DMS114 treated with DMSO at 0.1 percent for 48 hours (cell line): ENCODE data around the gene SH3PXD2B.
"Not testable (repeated sequence)": the region's sequence is repeated elsewhere in the genome, so short reads cannot be mapped to it uniquely, and the experiment has no call there.

Experiments used
- DNase-seq: peaks from one replicate; lab custom pipeline; 2025; ENCODE audit not compliant: unreplicated experiment; lab: John Stamatoyannopoulos, UW

SH3PXD2B gene

DNA sequence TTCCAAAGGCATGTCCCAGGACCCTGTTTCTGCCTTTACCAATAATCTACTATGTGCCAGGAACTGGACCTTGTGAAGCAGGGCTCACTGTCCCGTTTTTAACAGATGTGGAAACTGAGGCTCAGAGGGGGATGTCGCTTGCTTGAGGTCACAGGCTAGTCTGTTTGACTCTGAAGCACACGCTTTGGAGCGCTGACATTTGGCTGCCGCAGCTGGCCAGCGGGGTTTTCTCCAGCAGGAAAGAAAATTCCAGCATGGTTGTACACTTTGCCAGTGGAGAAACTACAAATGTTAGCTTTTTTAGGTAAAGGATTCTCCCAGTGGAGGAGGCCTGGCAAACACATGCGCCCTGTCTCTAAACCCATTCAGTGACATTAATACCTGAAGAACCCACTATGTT lies 50.5 kb downstream of the SH3PXD2B start:
- DNase-seq, result no peak

DNA sequence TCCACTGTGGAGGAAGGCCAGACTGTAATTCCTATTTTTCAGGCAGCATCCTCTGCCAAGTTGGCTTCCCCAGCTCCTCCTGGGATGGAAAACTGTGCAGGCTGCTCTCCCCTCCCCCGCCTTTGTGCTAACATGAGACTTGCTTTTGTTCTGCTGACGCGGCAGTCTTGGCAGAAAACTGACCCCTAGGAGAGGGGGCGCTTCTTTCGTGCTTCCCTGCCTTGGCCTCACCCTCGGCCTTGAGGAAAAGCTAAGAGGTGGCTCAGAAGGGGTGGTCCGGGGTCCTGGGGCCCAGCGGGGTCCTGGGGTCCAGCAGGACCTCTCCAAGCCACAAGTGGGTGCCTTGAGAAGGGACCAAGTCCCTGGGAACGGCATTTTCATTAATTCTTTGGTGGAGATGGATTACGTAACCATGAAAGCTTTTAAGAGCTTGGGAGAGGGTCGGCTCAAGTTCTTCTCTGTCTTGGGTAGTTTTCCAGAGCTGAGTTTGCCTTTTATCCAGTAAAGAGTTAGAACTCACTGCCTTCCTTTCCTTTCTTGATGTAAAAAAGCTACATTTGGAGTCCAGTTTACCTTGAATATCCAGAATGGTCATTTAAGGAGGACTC lies 51.0 kb downstream of the SH3PXD2B start:
- no peak for DNase-seq

DNA sequence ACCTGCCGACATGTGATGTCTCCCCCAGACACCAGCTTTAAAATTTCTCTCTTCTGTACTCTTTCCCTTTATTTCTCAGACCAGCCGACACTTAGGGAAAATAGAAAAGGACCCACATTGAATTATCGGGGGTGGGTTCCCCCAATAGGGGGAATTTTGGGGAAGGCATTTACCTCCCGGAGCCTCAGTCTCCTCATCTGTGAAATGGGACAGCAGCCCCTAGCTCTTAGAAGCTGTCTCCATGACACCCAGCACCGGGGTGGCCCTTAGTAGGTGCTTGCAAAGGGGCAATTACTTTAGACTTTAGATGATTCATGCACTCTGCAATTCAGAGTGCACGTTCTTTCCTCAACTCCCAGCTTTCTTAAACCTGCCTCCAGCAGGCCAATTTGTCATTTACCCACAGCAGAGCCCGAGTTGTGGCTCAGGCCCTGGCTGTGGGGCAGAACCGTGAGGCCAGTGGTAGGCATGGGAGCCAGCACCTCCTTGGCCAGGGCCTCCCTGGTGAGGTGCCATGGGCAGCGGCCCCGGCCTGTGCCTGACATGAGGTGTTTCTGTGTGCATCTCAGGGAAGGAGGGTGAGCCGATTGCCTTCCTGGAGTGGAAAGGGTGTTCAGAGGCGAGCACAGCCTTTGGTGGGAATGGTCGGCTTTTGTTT lies 51.7 kb downstream of the SH3PXD2B start:
- no peak for DNase-seq

GRCh38 chr5:172402031-172402430 lies 52.3 kb downstream of the SH3PXD2B start:
- DNase-seq, result not testable (repeated sequence)

DNA sequence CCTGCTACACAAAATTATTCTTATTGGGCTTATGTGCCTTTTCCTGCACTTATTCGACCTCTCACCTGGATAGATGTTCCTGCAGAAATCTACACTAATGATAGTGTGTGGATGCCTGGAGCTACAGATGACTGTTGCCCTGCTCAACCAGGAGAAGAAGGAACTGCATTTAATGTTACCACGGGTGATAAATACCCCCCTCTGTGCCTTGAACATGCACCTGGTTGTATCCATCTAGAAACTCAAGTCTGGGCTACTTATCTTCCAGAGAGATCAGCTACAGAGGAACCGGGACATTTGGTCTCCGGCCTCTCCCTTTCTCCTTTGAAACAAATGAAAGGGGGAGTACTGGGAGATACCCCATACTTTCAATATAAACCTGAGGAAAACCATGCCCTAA lies 54.5 kb downstream of the SH3PXD2B start:
- no peak for DNase-seq

DNA sequence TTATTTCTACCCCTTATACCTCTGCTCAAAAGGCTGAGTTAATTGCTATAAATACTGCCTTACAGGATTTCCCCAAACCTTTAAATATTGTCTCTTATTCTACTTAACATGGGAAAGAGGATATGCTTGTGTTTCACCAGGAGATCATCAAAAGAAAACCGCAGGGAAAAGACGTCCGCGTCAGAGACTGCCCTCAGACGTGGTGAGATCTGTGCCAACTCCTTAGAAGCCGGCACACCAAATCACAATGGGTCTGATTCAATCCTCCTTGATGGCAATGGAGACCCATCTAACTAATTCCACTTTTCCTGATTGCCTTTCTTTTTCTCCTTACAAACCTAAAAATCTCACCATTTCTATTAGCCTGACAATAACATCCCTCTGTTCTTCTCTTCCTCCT lies 55.0 kb downstream of the SH3PXD2B start:
- no peak for DNase-seq

- not testable (repeated sequence) for DNase-seq
Measured at GRCh38 chr5:172398645-172399044, 55.7 kb downstream of the SH3PXD2B start.

DNA sequence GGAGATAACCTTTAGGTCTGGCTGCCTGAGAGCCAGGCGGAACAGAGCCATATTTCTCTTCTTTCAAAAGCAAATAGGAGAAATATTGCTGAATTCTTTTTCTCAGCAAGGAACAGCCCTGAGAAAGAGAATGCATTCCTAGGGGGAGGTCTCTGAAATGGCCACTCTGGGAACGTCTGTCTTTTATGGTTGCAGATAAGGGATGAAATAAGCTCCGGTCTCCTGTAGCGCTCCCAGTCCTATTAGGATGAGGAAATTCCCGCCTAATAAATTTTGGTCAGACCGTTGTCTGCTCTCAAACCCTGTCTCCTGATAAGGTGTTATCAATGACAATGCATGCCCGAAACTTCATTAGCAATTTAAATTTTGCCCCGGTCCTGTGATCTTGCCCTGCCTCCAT lies 57.3 kb downstream of the SH3PXD2B start:
- DNase-seq, result not testable (repeated sequence)

DNA sequence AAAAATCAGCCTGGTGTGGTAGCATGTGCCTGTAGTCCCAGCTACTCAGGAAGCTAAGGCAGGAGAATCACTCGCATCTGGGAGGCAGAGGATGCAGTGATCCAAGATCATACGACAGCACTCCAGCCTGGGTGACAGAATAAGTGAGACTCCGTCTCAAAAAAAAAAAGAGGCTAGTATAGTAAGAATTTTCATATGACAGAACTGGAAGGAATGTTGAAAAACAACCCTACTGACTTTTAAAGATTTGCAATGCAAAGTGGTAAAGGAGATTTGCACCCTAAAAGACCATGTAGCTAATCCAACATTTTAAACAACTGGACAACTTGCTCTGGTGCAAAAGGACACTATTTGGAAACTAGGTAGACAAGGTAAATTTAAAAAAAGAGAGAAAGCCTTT lies 58.1 kb downstream of the SH3PXD2B start:
- DNase-seq, result no peak

DNA sequence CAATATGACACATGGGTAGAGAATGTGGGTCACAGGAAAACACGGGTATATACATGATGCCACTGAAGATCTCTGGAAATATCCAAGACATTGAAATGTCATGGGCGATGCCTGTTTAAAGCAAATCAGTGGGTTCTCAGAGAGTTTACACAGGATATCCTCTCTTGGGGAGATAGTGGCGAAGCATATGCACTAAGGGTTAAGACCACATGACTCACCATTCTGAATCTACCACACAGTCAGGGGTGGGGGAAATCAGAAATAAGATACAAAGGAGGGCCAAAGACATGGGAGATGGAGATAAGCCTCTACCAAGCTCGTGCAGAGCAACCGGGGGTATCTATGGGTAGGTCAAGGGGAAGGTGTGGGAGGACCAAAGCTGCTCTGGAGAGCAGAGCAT lies 58.8 kb downstream of the SH3PXD2B start:
- DNase-seq, result no peak

- DNase-seq, result no peak
Measured at GRCh38 chr5:172389578-172390112, 64.7 kb downstream of the SH3PXD2B start.

GRCh38 chr5:172388246-172388733 lies 66.0 kb downstream of the SH3PXD2B start:
- DNase-seq, result no peak

- no peak for DNase-seq
Measured at GRCh38 chr5:172385707-172386106, 68.6 kb downstream of the SH3PXD2B start.

DNA sequence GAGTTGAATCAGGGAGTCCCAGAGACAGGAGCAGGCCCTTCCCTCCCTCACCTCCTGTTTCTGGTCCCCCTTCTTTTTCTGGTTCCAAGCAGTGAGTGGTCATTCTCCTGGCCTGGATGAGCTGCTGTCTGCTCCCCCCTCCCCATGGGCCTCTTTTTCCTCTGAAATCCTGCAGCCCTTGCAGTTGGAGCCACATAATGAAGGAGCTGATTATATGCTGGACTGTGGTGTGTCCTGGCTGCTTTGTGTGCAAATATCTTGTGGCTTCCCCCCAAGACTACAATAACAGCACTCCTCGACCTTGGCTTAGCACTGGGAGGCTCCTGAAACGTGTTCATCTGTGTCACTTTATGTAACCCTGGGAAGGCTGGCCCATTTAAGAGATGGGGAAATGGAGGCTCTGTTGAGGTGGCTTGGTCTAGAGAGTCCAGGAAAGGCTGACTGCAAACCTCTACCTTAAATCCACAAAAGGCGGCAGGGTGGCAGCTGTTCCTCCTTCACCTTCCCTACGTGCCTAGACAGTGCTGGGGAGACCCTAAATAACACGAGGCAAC lies 69.2 kb downstream of the SH3PXD2B start:
- DNase-seq, result no peak

DNA sequence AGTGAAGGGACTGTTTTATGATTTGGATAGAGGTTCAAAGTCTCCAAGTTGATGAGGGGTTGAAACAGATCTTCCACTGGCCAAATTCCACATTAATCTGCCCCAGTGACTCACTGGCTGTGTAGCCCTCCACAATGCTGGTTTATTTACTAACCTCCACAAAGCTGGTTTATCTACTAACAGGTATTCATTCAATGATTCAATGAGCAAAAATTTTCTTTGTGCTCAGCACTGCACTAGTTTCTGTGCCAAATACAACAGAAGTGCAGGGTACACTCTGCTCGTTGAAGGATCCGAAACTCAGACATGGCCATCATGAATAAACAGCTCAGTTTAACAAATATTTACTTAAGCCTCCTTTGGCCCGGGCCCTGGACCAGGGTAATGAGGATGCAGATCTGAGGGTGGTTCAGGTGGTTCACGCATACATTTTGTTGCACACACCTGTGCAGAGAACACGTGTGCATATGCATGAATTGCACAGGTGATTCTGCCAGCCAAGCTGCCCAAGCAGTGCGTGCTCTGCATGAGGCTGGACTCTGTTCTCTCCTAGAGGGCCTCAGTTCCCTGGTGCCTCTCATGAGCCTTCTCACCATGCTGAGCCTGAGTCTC lies 71.0 kb downstream of the SH3PXD2B start:
- DNase-seq, result no peak

DNA sequence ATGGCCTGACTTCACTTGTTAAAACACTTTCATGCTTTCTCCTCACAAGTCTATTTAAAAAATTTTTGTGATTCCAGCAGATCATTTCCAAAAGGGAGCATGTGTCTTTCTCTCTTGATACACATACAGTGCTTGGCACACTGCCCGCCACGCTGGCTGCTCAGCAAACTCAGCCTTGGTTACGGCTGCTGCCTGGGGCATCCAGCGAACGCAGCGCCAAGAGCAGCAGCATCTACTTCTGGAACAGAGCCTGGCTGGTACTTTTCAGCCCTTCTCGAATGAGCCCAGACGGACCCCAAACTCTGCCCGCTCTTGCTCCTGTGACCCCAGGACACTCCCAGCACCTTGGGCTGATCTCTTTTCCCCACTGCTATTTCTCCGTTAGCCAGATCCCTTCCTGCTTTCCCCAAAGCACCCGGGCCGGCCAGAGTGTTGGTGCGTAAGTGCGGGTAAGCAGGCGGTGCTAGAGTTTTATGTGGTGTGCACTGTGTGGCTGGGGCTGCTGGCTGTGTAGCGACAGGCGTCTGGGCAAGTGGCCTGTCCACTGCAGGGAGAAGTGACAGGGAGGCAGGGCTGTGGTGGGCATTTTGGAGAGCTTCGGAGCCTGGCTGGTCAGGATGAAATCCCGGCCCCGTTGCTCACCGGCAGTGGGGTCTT lies 73.2 kb downstream of the SH3PXD2B start:
- no peak for DNase-seq

GRCh38 chr5:172380301-172380986 lies 73.9 kb downstream of the SH3PXD2B start:
- no peak for DNase-seq

DNA sequence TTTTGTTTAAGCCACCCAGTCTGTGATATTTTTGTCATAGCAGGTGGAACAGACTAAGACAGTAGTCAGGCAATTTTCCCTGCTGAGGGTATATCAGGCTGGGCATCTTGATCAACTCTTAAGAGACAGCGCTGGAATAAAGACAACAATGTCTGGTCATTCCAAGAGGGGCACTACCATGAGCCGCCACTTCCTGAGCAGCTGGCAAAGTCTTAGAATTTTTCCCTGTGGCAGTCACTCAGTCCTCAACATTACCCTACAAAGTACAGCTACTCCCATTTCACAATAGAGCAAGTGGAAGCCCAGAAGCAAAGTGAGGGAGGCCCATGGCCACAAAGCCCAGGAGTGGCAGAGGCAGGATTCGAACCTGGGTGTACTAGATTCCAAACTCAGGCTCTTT lies 74.8 kb downstream of the SH3PXD2B start:
- no peak for DNase-seq

DNA sequence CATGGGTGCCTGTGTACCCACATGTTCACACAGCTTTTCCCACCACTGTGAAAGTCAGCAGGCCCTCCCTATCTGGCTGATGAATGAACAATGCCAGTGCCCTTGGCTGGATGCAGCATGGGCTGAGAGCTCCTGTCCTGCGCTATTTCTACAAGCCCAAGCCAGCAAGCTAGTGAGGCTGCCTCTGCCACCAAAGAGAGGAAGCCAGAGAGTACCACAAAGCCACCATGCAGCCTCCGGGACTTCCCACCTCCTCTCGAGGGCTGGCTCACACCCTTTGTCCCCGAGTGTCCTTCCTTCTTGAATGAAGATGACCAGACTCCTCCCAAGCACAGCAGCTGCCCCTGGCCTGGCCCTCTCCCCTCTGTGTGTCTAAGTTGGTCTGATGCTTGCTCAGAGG lies 76.5 kb downstream of the SH3PXD2B start:
- DNase-seq, result no peak

GRCh38 chr5:172377438-172377837 lies 76.9 kb downstream of the SH3PXD2B start:
- DNase-seq, result no peak

GRCh38 chr5:172374783-172375182 lies 79.5 kb downstream of the SH3PXD2B start:
- DNase-seq, result no peak
